Endothelial cell of umbilical vein (primary cell): ENCODE data around the gene RAB31. TPM values are rescaled to one million over a fixed set of nuclear protein-coding genes. Genes with fewer than 3 reads are reported as not detected.

Experiments
- BruUV-seq: library from RNA; stranded (reverse); fragments of 400-500 nt; replicated peaks from 2 replicates; lab custom pipeline; 2021; lab: Mats Ljungman, UMichigan
- CTCF ChIA-PET: fragments of 300-600, 350-600 bp; sonication (Branson Sonifier 250); formaldehyde crosslinking; loops from one replicate; lab custom pipeline; 2021; ENCODE audit warnings: antibody characterized with exemption, inconsistent platforms; lab: Charles Lee
- POLR2A ChIA-PET: fragments of 300-600, 350-600 bp; sonication (Branson Sonifier 250); formaldehyde crosslinking; loops from one replicate; lab custom pipeline; 2021; ENCODE audit warnings: antibody characterized with exemption, inconsistent platforms; lab: Charles Lee
- DNase-seq: peaks from one replicate; pipeline ENCODE4 v3.0.0-alpha.2; 2011; ENCODE audit warnings: low read depth, low spot score
- FAIRE-seq: peaks from 2 replicates; lab custom pipeline; 2011; peaks lifted over from hg19 to GRCh38; lab: Jason Lieb, UNC
- H2AFZ ChIP-seq: 2 replicates; pipeline ENCODE4 v1.6.0; 2012; ENCODE audit warnings: low read depth, low read length, control low read depth, inconsistent platforms
- H3K27ac ChIP-seq: 2 replicates; pipeline ENCODE4 v1.5.1; 2011; ENCODE audit warnings: low read depth, mild to moderate bottlenecking, control low read depth, low read length, moderate library complexity; ENCODE audit not compliant: insufficient read depth
- H3K27me3 ChIP-seq, 2 experiments: 2 replicates each; pipeline versions ENCODE4 v1.6.0 to v1.6.1; 2011; ENCODE audit warnings: low read length in 2 of 2, mixed read lengths in 1 of 2; ENCODE audit not compliant: control insufficient read depth in 2 of 2, insufficient read depth in 2 of 2
- H3K36me3 ChIP-seq, 2 experiments: 2 replicates in 1 of 2; 3 replicates in 1 of 2; pipeline ENCODE4 v1.5.1; 2011; ENCODE audit warnings: low read length in 2 of 2, mild to moderate bottlenecking in 1 of 2, moderate library complexity in 1 of 2; ENCODE audit not compliant: control insufficient read depth in 2 of 2, insufficient read depth in 2 of 2; ENCODE audit errors: extremely low read depth in 1 of 2
- H3K4me1 ChIP-seq: 3 replicates; pipeline ENCODE4 v1.5.1; 2011; ENCODE audit warnings: mild to moderate bottlenecking, low read length; ENCODE audit not compliant: control insufficient read depth, insufficient read depth; ENCODE audit errors: extremely low read depth
- H3K4me2 ChIP-seq: 2 replicates; pipeline ENCODE4 v1.6.1; 2011; ENCODE audit warnings: low read length, control low read depth, mixed read lengths; ENCODE audit not compliant: insufficient read depth
- H3K4me3 ChIP-seq, 3 experiments: fragments of 200-600 bp in 1 of 3; sonication (generic), shearing (Covaris generic) in 1 of 3; replicated peaks in 1 of 3; 2 replicates each; pipeline ENCODE4 v1.5.1; 2011 to 2016; ENCODE audit warnings: control low read depth in 3 of 3, low read length in 3 of 3, mild to moderate bottlenecking in 2 of 3, inconsistent platforms in 1 of 3, low read depth in 1 of 3, moderate library complexity in 1 of 3; ENCODE audit not compliant: insufficient read depth in 1 of 3
- H3K79me2 ChIP-seq: 2 replicates; pipeline ENCODE4 v1.6.0; 2012; ENCODE audit warnings: low read length, inconsistent platforms; ENCODE audit not compliant: control insufficient read depth, insufficient read depth
- H3K9ac ChIP-seq: replicated peaks from 2 replicates; pipeline ENCODE3; 2011; ENCODE audit warnings: low read length, control low read depth; ENCODE audit not compliant: insufficient read depth; ENCODE audit errors: extremely low read depth
- H3K9me1 ChIP-seq: replicated peaks from 3 replicates; pipeline ENCODE4 v1.6.0; 2011; ENCODE audit warnings: mild to moderate bottlenecking, low read length; ENCODE audit not compliant: control insufficient read depth, insufficient read depth; ENCODE audit errors: extremely low read depth
- H3K9me3 ChIP-seq: replicated peaks from 2 replicates; pipeline ENCODE4 v1.5.1; 2012; ENCODE audit warnings: low read length, inconsistent platforms; ENCODE audit not compliant: control insufficient read depth, insufficient read depth
- H4K20me1 ChIP-seq: replicated peaks from 2 replicates; pipeline ENCODE3; 2011; ENCODE audit warnings: mild to moderate bottlenecking, low read length; ENCODE audit not compliant: control insufficient read depth, insufficient read depth; ENCODE audit errors: extremely low read depth
- EZH2 ChIP-seq: IDR thresholded peaks from 2 replicates; pipeline ENCODE4 v1.6.1; 2012; ENCODE audit warnings: borderline replicate concordance, low read depth, mild to moderate bottlenecking, moderate library complexity, low read length, inconsistent platforms; ENCODE audit not compliant: severe bottlenecking
- FOS ChIP-seq: IDR thresholded peaks from 2 replicates; pipeline ENCODE4 v1.6.1; 2011; ENCODE audit warnings: mild to moderate bottlenecking, low read length, moderate library complexity, borderline replicate concordance; ENCODE audit not compliant: insufficient read depth
- GATA2 ChIP-seq: IDR thresholded peaks from 2 replicates; pipeline ENCODE4 v1.7.0; 2011; ENCODE audit warnings: low read depth, mild to moderate bottlenecking, moderate library complexity, mixed read lengths, low read length; ENCODE audit not compliant: insufficient read length, insufficient read depth
- JUN ChIP-seq: IDR thresholded peaks from 2 replicates; pipeline ENCODE4 v1.6.1; 2011; ENCODE audit warnings: borderline replicate concordance, low read depth; ENCODE audit not compliant: insufficient read length, insufficient read depth
- MYC ChIP-seq: IDR thresholded peaks from one replicate; pipeline ENCODE4 v1.6.1; 2011; ENCODE audit warnings: mild to moderate bottlenecking, low read depth, low read length
- POLR2A ChIP-seq: IDR thresholded peaks from 2 replicates; pipeline ENCODE4 v1.6.1; 2012; ENCODE audit warnings: low read depth, mild to moderate bottlenecking, control low read depth, low read length
- POLR2AphosphoS5 ChIP-seq: IDR thresholded peaks from 2 replicates; pipeline ENCODE4 v1.6.1; 2012; ENCODE audit warnings: low read depth, mild to moderate bottlenecking, control low read depth, low read length, moderate library complexity; ENCODE audit not compliant: insufficient read depth
- dilution Hi-C: fragments of 300-500 bp; cut with MboI; formaldehyde crosslinking; loops from one replicate; pipeline ENCODE4 v1.15.0; 2019; ENCODE audit warnings: low sequenced_read_pairs; ENCODE audit not compliant: extremely low pct_ligation_motif_present
- intact Hi-C: fragments of 100-400 bp; cut with micrococcal nuclease; formaldehyde crosslinking; loops from one replicate; pipeline ENCODE4 v1.10.0; 2022
- polyA plus RNA-seq, 4 experiments: library from polyadenylated mRNA; depleted of rRNA in 3 of 4; stranded (reverse) in 3 of 4; unstranded in 1 of 4; fragments of >200 nt; gene quantifications; 2 replicates each; pipeline versions ENCODE4 v1.2.1 to v1.2.3, GENCODE V29; 2011 to 2012; ENCODE audit warnings: missing spikeins in 1 of 4
- total RNA-seq: library from RNA; stranded (reverse); gene quantifications from 2 replicates; pipeline ENCODE4 v1.2.3, GENCODE V29; 2021
- TF ChIP-seq, protein P1 (sequence below): IDR thresholded peaks from 2 replicates; pipeline ENCODE4 v1.6.1; 2011; ENCODE audit not compliant: insufficient read depth, insufficient read length
- TF ChIP-seq, protein P2 (sequence below), 2 donors: IDR thresholded peaks; 1 replicate in 1 of 2; 2 replicates in 1 of 2; pipeline ENCODE4 v1.5.1; 2011; ENCODE audit warnings: low read length in 2 of 2, mild to moderate bottlenecking in 2 of 2, moderate library complexity in 2 of 2, control low read depth in 1 of 2, inconsistent platforms in 1 of 2, low read depth in 1 of 2; ENCODE audit not compliant: insufficient read depth in 1 of 2; ENCODE audit errors: extremely low read depth in 1 of 2

The RAB31 gene
- total and polyA plus RNA-seq, 2 donors (not counting 3 experiments of a cell fraction or from before 2014, with no cell fraction given), result 30.5 TPM

- peaks cover 7% of the 10 kb centered on the region for H3K4me1 ChIP-seq
- ChIA-PET CTCF (no interaction called here), POLR2A (no interaction called here)
- TF ChIP-seq JUN, result no peak
- TF ChIP-seq POLR2A, result no peak
- TF ChIP-seq MYC, result no peak
- TF ChIP-seq GATA2, result no peak
- TF ChIP-seq, protein P1, sequence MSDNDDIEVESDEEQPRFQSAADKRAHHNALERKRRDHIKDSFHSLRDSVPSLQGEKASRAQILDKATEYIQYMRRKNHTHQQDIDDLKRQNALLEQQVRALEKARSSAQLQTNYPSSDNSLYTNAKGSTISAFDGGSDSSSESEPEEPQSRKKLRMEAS, result no peak
- no peak for TF ChIP-seq FOS
- DNase-seq, result peak; percentile 40
- BruUV-seq, result no TSS peak
- no peaks in the 10 kb centered on the region for H4K20me1 ChIP-seq
- no peak overlapping the region for H3K4me3 ChIP-seq
- H3K4me2 ChIP-seq, result peak overlapping the region; percentile 9
- no peaks in the 10 kb centered on the region for H3K27me3 ChIP-seq
- H3K79me2 ChIP-seq, result no peaks in the 10 kb centered on the region
- no peaks in the 10 kb centered on the region for H3K9me1 ChIP-seq
- FAIRE-seq, result no peak
- dilution Hi-C loops, result no loop called here
- H3K9me3 ChIP-seq, result no peaks in the 10 kb centered on the region
- no peak overlapping the region for H3K27ac ChIP-seq
- no peak overlapping the region for H2AFZ ChIP-seq
- no peaks in the 10 kb centered on the region for H3K36me3 ChIP-seq
- no peak overlapping the region for H3K9ac ChIP-seq
- intact Hi-C loops, result no loop called here
Observed at GRCh38 chr18:9810299-9810698, 102.2 kb downstream of the RAB31 start.

DNA sequence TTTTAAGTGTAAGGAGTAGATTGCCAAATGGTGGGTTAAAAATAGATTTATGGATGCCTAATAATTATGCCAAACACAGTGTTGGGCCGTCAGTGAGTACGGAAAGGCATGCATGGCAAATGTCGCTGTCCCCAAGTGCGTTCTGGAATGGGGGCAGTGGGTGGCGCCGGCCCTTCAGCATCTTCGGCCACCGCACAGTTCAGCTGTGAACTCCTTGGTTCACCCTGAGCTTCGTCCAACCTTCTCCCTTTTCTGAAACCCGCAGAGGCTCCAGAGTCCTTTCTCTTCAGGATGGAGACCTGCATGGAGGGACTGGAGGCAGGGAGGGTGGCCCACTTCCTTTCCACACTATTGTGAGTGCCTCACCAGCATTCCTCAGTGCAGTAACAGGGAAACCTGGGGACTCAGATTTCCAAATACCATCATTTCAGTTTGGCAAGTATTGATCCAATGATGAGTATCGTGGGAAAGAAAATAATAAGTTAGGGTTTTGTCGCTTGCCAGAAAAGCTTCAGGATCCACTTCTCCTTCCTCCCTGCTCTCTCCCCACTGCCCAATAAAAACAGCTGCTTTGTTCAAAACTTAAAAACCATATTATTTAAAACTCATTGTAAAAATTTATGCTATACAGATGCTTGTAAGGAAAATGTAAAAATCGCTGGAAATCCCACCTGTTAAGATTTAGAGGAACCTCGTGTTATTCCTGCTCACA lies 103.0 kb downstream of the RAB31 start:
- H4K20me1 ChIP-seq, result no peaks in the 10 kb centered on the region
- H3K9me3 ChIP-seq, result no peaks in the 10 kb centered on the region
- TF ChIP-seq POLR2A (no peak), GATA2 (no peak), POLR2AphosphoS5 (no peak), JUN (no peak), EZH2 (no peak), MYC (no peak)
- TF ChIP-seq, protein P2, sequence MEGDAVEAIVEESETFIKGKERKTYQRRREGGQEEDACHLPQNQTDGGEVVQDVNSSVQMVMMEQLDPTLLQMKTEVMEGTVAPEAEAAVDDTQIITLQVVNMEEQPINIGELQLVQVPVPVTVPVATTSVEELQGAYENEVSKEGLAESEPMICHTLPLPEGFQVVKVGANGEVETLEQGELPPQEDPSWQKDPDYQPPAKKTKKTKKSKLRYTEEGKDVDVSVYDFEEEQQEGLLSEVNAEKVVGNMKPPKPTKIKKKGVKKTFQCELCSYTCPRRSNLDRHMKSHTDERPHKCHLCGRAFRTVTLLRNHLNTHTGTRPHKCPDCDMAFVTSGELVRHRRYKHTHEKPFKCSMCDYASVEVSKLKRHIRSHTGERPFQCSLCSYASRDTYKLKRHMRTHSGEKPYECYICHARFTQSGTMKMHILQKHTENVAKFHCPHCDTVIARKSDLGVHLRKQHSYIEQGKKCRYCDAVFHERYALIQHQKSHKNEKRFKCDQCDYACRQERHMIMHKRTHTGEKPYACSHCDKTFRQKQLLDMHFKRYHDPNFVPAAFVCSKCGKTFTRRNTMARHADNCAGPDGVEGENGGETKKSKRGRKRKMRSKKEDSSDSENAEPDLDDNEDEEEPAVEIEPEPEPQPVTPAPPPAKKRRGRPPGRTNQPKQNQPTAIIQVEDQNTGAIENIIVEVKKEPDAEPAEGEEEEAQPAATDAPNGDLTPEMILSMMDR (IDR thresholded peaks at IDR 0.05; ENCODE audit: extremely low read depth in 1 of 2, insufficient read depth in 1 of 2, low read depth in 1 of 2, low read length in 2 of 2), result no peak
- TF ChIP-seq, protein P1, result no peak
- peaks cover 0 to 2% of the 10 kb centered on the region in 2 experiments for H3K36me3 ChIP-seq
- CTCF ChIA-PET, result no interaction called here
- H3K4me3 ChIP-seq, result no peak overlapping the region
- BruUV-seq, result no TSS peak
- H3K27ac ChIP-seq, result no peak overlapping the region
- no peaks in the 10 kb centered on the region for H3K27me3 ChIP-seq
- peaks cover 7% of the 10 kb centered on the region for H3K4me1 ChIP-seq
- no peaks in the 10 kb centered on the region for H3K79me2 ChIP-seq
- no peak overlapping the region for H3K9ac ChIP-seq
- POLR2A ChIA-PET, result no interaction called here
- intact Hi-C loops (no loop called here), dilution Hi-C loops (no loop called here)
- no peaks in the 10 kb centered on the region for H3K9me1 ChIP-seq
- H2AFZ ChIP-seq, result no peak overlapping the region
- DNase-seq (no peak), FAIRE-seq (no peak)
- no peak overlapping the region for H3K4me2 ChIP-seq
